K562 (cell line): ENCODE measurements around the gene NT5DC4. TPM values are rescaled to one million over a fixed set of nuclear protein-coding genes. Genes with fewer than 3 reads are reported as not detected.

Source experiments
- ATAC-seq: fragments of 200-7000 bp; cut with Tn5 transposase; 3 replicates; pipeline ENCODE4 v1.9.1; 2020; ENCODE audit warnings: moderate library complexity
- BruUV-seq: library from RNA; stranded (reverse); fragments of 400-500 nt; replicated peaks from 2 replicates; lab custom pipeline; 2021; lab: Mats Ljungman, UMichigan
- CTCF ChIA-PET: fragments of 300-600 bp; formaldehyde crosslinking; extraction: SDS; loops from one replicate; lab custom pipeline; 2021; ENCODE audit warnings: low intra/inter-chr PET ratio; lab: Yijun Ruan, JAX
- POLR2A ChIA-PET: fragments of 300-600, 350-650 bp; sonication (Branson Sonifier 250); formaldehyde crosslinking; extraction: SDS; loops from one replicate; lab custom pipeline; 2021; ENCODE audit warnings: antibody characterized with exemption, inconsistent platforms; lab: Yijun Ruan, JAX
- DNase-seq, 4 experiments: peaks; one replicate each; pipeline versions ENCODE4 v3.0.0 to v3.0.0-alpha.2; 2011 to 2018; ENCODE audit warnings: low spot score in 3 of 4, mixed read lengths in 3 of 4; ENCODE audit errors: extremely low read depth in 1 of 4
- FAIRE-seq: peaks from 2 replicates; lab custom pipeline; 2011; peaks lifted over from hg19 to GRCh38; lab: Jason Lieb, UNC
- H2AFZ ChIP-seq: 2 replicates; pipeline ENCODE4 v1.6.0; 2011; ENCODE audit warnings: low read depth, low read length, control low read depth, inconsistent platforms
- H3K27ac ChIP-seq: fragments of 200-600 bp; 3 replicates; pipeline ENCODE4 v1.8.0; 2011; ENCODE audit warnings: low read depth, mild to moderate bottlenecking, control low read depth, inconsistent platforms, low read length, moderate library complexity, mixed read lengths; ENCODE audit errors: extremely low read depth
- H3K27me3 ChIP-seq, 2 experiments: fragments of 300-600 bp in 1 of 2; 2 replicates in 1 of 2; 3 replicates in 1 of 2; pipeline versions ENCODE4 v1.6.0 to v1.8.0; 2011; ENCODE audit warnings: inconsistent platforms in 2 of 2, low read length in 2 of 2, mild to moderate bottlenecking in 1 of 2, mixed read lengths in 1 of 2, moderate library complexity in 1 of 2; ENCODE audit not compliant: control insufficient read depth in 2 of 2, insufficient read depth in 2 of 2
- H3K36me3 ChIP-seq: fragments of 300-600 bp; 3 replicates; pipeline ENCODE4 v1.8.0; 2011; ENCODE audit warnings: mild to moderate bottlenecking, low read length, inconsistent platforms; ENCODE audit not compliant: control insufficient read depth, insufficient read depth
- H3K4me1 ChIP-seq, 2 experiments: fragments of 200-600 bp in 1 of 2; replicated peaks in 1 of 2; 2 replicates in 1 of 2; 3 replicates in 1 of 2; pipeline versions ENCODE4 v1.5.1 to v1.8.0; 2011; ENCODE audit warnings: inconsistent platforms in 2 of 2, low read length in 2 of 2, mild to moderate bottlenecking in 1 of 2, mixed read lengths in 1 of 2, moderate library complexity in 1 of 2; ENCODE audit not compliant: control insufficient read depth in 2 of 2, insufficient read depth in 2 of 2
- H3K4me2 ChIP-seq: 2 replicates; pipeline ENCODE4 v1.6.1; 2011; ENCODE audit warnings: low read length, control low read depth, inconsistent platforms, mixed read lengths; ENCODE audit not compliant: insufficient read depth
- H3K4me3 ChIP-seq: fragments of 200-600 bp; sonication (generic), shearing (Covaris generic); 2 replicates; pipeline ENCODE4 v1.5.1; 2016; ENCODE audit warnings: control low read depth, inconsistent platforms
- H3K79me2 ChIP-seq: fragments of 200-600 bp; 3 replicates; pipeline ENCODE4 v1.8.0; 2011; ENCODE audit warnings: low read length, inconsistent platforms; ENCODE audit not compliant: control insufficient read depth, insufficient read depth
- H3K9ac ChIP-seq, 2 experiments: 2 replicates each; pipeline versions ENCODE4 v1.6.0 to v1.6.1; 2011; ENCODE audit warnings: low read depth in 2 of 2, low read length in 2 of 2, control low read depth in 1 of 2, inconsistent platforms in 1 of 2, mild to moderate bottlenecking in 1 of 2, mixed read lengths in 1 of 2; ENCODE audit not compliant: insufficient read depth in 1 of 2
- H3K9me1 ChIP-seq: one replicate; pipeline ENCODE4 v1.6.0; 2011; ENCODE audit warnings: inconsistent platforms, mild to moderate bottlenecking, low read length, moderate library complexity; ENCODE audit not compliant: control insufficient read depth, insufficient read depth
- H3K9me3 ChIP-seq: replicated peaks from 2 replicates; pipeline ENCODE4 v1.5.1; 2011; ENCODE audit warnings: low read depth, low read length, inconsistent platforms; ENCODE audit not compliant: control insufficient read depth, insufficient read depth
- H4K20me1 ChIP-seq: replicated peaks from 2 replicates; pipeline ENCODE4 v1.6.1; 2011; ENCODE audit warnings: low read length, inconsistent platforms, mixed read lengths; ENCODE audit not compliant: control insufficient read depth, insufficient read depth
- ARID3A ChIP-seq: IDR thresholded peaks from 2 replicates; pipeline ENCODE4 v1.6.1; 2012; ENCODE audit warnings: low read depth, low read length, improper control_type of control experiment, borderline replicate concordance
- DLX4 ChIP-seq: fragments of 250-450 bp; sonication (Bioruptor Pico); IDR thresholded peaks from 2 replicates; pipeline ENCODE4 v1.6.1; 2021; ENCODE audit warnings: mild to moderate bottlenecking
- FUS ChIP-seq: fragments of 200-400 bp; formaldehyde crosslinking; optimal IDR thresholded peaks from 2 replicates; pipeline ENCODE3; 2017; ENCODE audit warnings: low read depth, low read length
- KAT8 ChIP-seq: fragments of 450-650 bp; IDR thresholded peaks from 2 replicates; pipeline ENCODE4 v1.6.1; 2016; ENCODE audit warnings: low read depth, mild to moderate bottlenecking
- NFE2 ChIP-seq: IDR thresholded peaks from 2 replicates; pipeline ENCODE4 v1.6.1; 2014; ENCODE audit warnings: antibody characterized with exemption, low read depth
- POLR2A ChIP-seq: fragments of 450-650 bp; conservative IDR thresholded peaks from 2 replicates; pipeline ENCODE4 v1.6.1; 2016
- RBM14 ChIP-seq: fragments of 200-400 bp; formaldehyde crosslinking; IDR thresholded peaks from 2 replicates; pipeline ENCODE4 v1.6.1; 2018; ENCODE audit warnings: low read depth, mild to moderate bottlenecking, low read length, moderate library complexity, borderline replicate concordance; ENCODE audit not compliant: insufficient read depth
- RBM34 ChIP-seq: fragments of 200-400 bp; formaldehyde crosslinking; IDR thresholded peaks from 2 replicates; pipeline ENCODE4 v1.6.1; 2018; ENCODE audit warnings: low read length, borderline replicate concordance; ENCODE audit not compliant: insufficient read depth
- SMAD1 ChIP-seq: fragments of 150-350 bp; IDR thresholded peaks from 2 replicates; pipeline ENCODE4 v1.6.1; 2014; ENCODE audit warnings: low read length, low read depth; ENCODE audit not compliant: partially characterized antibody
- THRA ChIP-seq: fragments of 450-650 bp; IDR thresholded peaks from 2 replicates; pipeline ENCODE4 v1.6.1; 2017; ENCODE audit warnings: mild to moderate bottlenecking, moderate library complexity
- ZBTB1 ChIP-seq: sonication (generic); formaldehyde crosslinking; IDR thresholded peaks from 2 replicates; pipeline ENCODE4 v1.8.1; 2023; ENCODE audit warnings: missing genetic modification reagents, low read depth, mild to moderate bottlenecking, borderline replicate concordance
- ZNF212 ChIP-seq: fragments of 450-650 bp; formaldehyde crosslinking; IDR thresholded peaks from 2 replicates; pipeline ENCODE4 v1.4.0; 2020; ENCODE audit warnings: mild to moderate bottlenecking
- WGBS: fragments of 100-300 bp; shearing (Covaris generic); methylation state at CpG from one replicate; pipeline ENCODE4 v1.1.6; 2016; ENCODE audit warnings: low coverage, mixed read lengths; ENCODE audit not compliant: insufficient coverage; ENCODE audit errors: missing lambda C conversion rate; 5-methylcytosine and 5-hydroxymethylcytosine counted together
- in situ Hi-C: fragments of 300-500 bp; cut with MboI; formaldehyde crosslinking; loops from 4 replicates; pipeline ENCODE4 v1.15.0; 2018; ENCODE audit warnings: inconsistent platforms, mixed read lengths
- intact Hi-C: fragments of 100-400 bp; cut with micrococcal nuclease; formaldehyde crosslinking; loops from 2 replicates; pipeline ENCODE4 v1.14.2; 2022
- polyA plus RNA-seq, 8 experiments: library from polyadenylated mRNA; depleted of rRNA in 4 of 8; stranded (reverse) in 5 of 8; unstranded in 3 of 8; fragments of >200 nt; fragmentation: Nextera tagmentation in 2 of 8; fragmentation: Illumina TruSeq in 1 of 8; extraction: Ambion mirVana in 2 of 8; extraction: Trizol in 1 of 8; gene quantifications; 2 replicates each; pipeline versions ENCODE4 v1.2.1 to v1.2.3, GENCODE V29; 2011 to 2014; ENCODE audit warnings: inconsistent platforms in 1 of 8, missing spikeins in 1 of 8
- total RNA-seq, 7 experiments: library from RNA; depleted of rRNA in 6 of 7; stranded (reverse); fragments of >200 nt in 6 of 7; fragmentation: Illumina TruSeq in 2 of 7; extraction: Trizol in 2 of 7; gene quantifications; 2 replicates each; pipeline versions ENCODE4 v1.2.1 to v1.2.3, GENCODE V29; 2011 to 2021; ENCODE audit warnings: low replicate concordance in 1 of 7
- TF ChIP-seq, protein P1 (sequence below): fragments of 450-650 bp; conservative IDR thresholded peaks from 2 replicates; pipeline ENCODE4 v1.6.1; 2016; ENCODE audit warnings: missing genetic modification characterization, low read depth, mild to moderate bottlenecking, missing compliant biosample characterization, moderate library complexity
- TF ChIP-seq, protein P2 (sequence below): sonication (generic); formaldehyde crosslinking; IDR thresholded peaks from 2 replicates; pipeline ENCODE4 v1.8.1; 2023; ENCODE audit warnings: mild to moderate bottlenecking, missing genetic modification reagents
- TF ChIP-seq, protein P3 (sequence below): sonication (generic); formaldehyde crosslinking; IDR thresholded peaks from 2 replicates; pipeline ENCODE4 v1.9.0; 2022; ENCODE audit warnings: mild to moderate bottlenecking, missing genetic modification reagents

The NT5DC4 gene
- total and polyA plus RNA-seq, 9 of the 15 experiments (the other 6 are each of a cell fraction or from before 2014, with no cell fraction given), result 0.44 to 6.9 (median 2.5) TPM

DNA sequence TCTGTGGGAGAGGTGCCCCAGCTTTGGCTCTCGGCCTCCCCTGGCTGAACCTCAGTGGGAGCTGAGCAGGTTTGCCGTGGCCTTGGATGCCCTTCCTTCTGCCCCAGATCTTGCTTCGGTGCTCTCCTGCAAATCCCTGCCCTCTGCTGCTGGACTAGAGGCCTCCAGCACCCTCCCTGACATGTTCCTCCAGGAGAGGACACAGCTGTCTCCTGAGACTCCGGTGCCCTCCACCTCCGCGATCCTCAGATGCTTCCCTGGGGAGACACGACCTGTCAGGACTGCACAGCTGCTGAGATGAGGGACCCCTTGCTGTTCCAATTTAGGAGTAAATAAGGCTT lies 7.3 kb upstream of the NT5DC4 start:
- Histone ChIP-seq H3K4me3 (no peak overlapping the region), H3K4me1 (peaks cover 26 to 31% of the 10 kb centered on the region in 2 experiments), H2AFZ (peak overlapping the region; percentile 74), H3K27ac (0 out of 3 replicates have a peak overlapping the region, but pooled peaks have one; percentile 20), H3K79me2 (no peaks in the 10 kb centered on the region), H3K9me1 (no peaks in the 10 kb centered on the region), H3K9ac (peak overlapping the region in 1 of 2 experiments; percentile 59; a peak in 2 of 4 replicates), H3K4me2 (peak overlapping the region; percentile 69; the same call in 1 of the 2 replicates), H3K9me3 (peaks cover 1% of the 10 kb centered on the region; the same call in 1 of the 2 replicates), H4K20me1 (no peaks in the 10 kb centered on the region), H3K27me3 (no peaks in the 10 kb centered on the region), H3K36me3 (no peaks in the 10 kb centered on the region)
- 51% methylated on average over 6 of the region's 7 CpGs for whole genome bisulfite sequencing
- ChIA-PET CTCF (no interaction called here), POLR2A (interaction anchor here (0.7 to 1.9 kb wide), 4 partner anchors 30 to 87 kb away, joined by 3 to 7 read pairs (median 4); no protein-coding TSS in a partner anchor)
- ATAC-seq, result no peak
- BruUV-seq, result no TSS peak
- in situ Hi-C loops, result no loop called here
- FAIRE-seq, result no peak
- no peak for DNase-seq
- intact Hi-C loops, result no loop called here
- TF ChIP-seq SMAD1, result no peak
- TF ChIP-seq, protein P1, sequence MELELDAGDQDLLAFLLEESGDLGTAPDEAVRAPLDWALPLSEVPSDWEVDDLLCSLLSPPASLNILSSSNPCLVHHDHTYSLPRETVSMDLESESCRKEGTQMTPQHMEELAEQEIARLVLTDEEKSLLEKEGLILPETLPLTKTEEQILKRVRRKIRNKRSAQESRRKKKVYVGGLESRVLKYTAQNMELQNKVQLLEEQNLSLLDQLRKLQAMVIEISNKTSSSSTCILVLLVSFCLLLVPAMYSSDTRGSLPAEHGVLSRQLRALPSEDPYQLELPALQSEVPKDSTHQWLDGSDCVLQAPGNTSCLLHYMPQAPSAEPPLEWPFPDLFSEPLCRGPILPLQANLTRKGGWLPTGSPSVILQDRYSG (tag), result no peak
- TF ChIP-seq, protein P2, sequence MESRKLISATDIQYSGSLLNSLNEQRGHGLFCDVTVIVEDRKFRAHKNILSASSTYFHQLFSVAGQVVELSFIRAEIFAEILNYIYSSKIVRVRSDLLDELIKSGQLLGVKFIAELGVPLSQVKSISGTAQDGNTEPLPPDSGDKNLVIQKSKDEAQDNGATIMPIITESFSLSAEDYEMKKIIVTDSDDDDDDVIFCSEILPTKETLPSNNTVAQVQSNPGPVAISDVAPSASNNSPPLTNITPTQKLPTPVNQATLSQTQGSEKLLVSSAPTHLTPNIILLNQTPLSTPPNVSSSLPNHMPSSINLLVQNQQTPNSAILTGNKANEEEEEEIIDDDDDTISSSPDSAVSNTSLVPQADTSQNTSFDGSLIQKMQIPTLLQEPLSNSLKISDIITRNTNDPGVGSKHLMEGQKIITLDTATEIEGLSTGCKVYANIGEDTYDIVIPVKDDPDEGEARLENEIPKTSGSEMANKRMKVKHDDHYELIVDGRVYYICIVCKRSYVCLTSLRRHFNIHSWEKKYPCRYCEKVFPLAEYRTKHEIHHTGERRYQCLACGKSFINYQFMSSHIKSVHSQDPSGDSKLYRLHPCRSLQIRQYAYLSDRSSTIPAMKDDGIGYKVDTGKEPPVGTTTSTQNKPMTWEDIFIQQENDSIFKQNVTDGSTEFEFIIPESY (CRISPR knock-in tag), result no peak
- no peak for TF ChIP-seq ZNF212 (CRISPR knock-in tag)
- TF ChIP-seq ZBTB1 (CRISPR knock-in tag), result no peak
- TF ChIP-seq THRA, result no peak
- TF ChIP-seq DLX4, result no peak
- TF ChIP-seq POLR2A, result no peak
- TF ChIP-seq ARID3A, result no peak
- TF ChIP-seq NFE2, result no peak
- TF ChIP-seq FUS, result no peak
- TF ChIP-seq, protein P3, sequence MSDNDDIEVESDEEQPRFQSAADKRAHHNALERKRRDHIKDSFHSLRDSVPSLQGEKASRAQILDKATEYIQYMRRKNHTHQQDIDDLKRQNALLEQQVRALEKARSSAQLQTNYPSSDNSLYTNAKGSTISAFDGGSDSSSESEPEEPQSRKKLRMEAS (CRISPR knock-in tag), result no peak
- TF ChIP-seq RBM34, result no peak
- TF ChIP-seq RBM14, result no peak
- no peak for TF ChIP-seq KAT8
